SU-DHL-6 (cell line): ENCODE measurements around the gene SIGLEC9.
A peak's percentile ranks its signal among the peaks of the same experiment; 100 is the strongest.

Source experiments
- H2AFZ ChIP-seq: fragments of 200-600 bp; sonication (generic); 2 replicates; pipeline ENCODE4 v1.6.1; 2014; ENCODE audit warnings: low read depth, mild to moderate bottlenecking, moderate library complexity, mixed read lengths, antibody characterized with exemption, low read length; ENCODE audit not compliant: severe bottlenecking
- H3F3A ChIP-seq: fragments of 200-600 bp; shearing (Covaris generic); 2 replicates; pipeline ENCODE4 v1.6.0; 2016; ENCODE audit warnings: antibody characterized with exemption, mild to moderate bottlenecking; ENCODE audit not compliant: insufficient read depth
- H3K27ac ChIP-seq: fragments of 200-600 bp; sonication (generic); 2 replicates; pipeline ENCODE4 v1.5.1; 2016; ENCODE audit warnings: low read depth, mild to moderate bottlenecking, low read length, moderate library complexity, mixed read lengths
- H3K27me3 ChIP-seq: fragments of 200-600 bp; sonication (generic), shearing (Covaris generic); 2 replicates; pipeline ENCODE4 v1.6.0; 2014; ENCODE audit warnings: mild to moderate bottlenecking, low read length
- H3K36me3 ChIP-seq: fragments of 200-600 bp; sonication (generic); 2 replicates; pipeline ENCODE4 v1.6.1; 2014; ENCODE audit warnings: mild to moderate bottlenecking, low read length, mixed read lengths
- H3K4me2 ChIP-seq: fragments of 300-600, 200-600 bp; shearing (Covaris generic), sonication (generic); 2 replicates; pipeline ENCODE4 v1.6.0; 2014; ENCODE audit warnings: low read length, low read depth, mild to moderate bottlenecking; ENCODE audit not compliant: poor library complexity, severe bottlenecking
- H3K4me3 ChIP-seq: fragments of 200-600 bp; sonication (generic); 2 replicates; pipeline ENCODE4 v1.5.1; 2014; ENCODE audit warnings: antibody characterized with exemption, low read length, mild to moderate bottlenecking, mixed read lengths; ENCODE audit not compliant: insufficient read depth, poor library complexity, severe bottlenecking
- H3K79me2 ChIP-seq: fragments of 200-600 bp; sonication (generic); 2 replicates; pipeline ENCODE4 v1.6.1; 2014; ENCODE audit warnings: mild to moderate bottlenecking, low read length, moderate library complexity; ENCODE audit not compliant: insufficient read depth
- H3K9ac ChIP-seq: fragments of 200-600 bp; sonication (generic); 2 replicates; pipeline ENCODE4 v1.7.0; 2014; ENCODE audit warnings: mild to moderate bottlenecking, low read length
- H3K9me2 ChIP-seq: fragments of 200-600 bp; sonication (generic); replicated peaks from 2 replicates; pipeline ENCODE4 v1.6.1; 2014; ENCODE audit warnings: low read length; ENCODE audit not compliant: insufficient read depth
- H3K9me3 ChIP-seq: fragments of 200-600 bp; sonication (generic); 2 replicates; pipeline ENCODE4 v1.6.1; 2014; ENCODE audit warnings: low read length, mixed read lengths; ENCODE audit not compliant: insufficient read depth
- H4K20me1 ChIP-seq: fragments of 200-600 bp; sonication (generic); 2 replicates; pipeline ENCODE4 v1.6.1; 2014; ENCODE audit warnings: low read depth, mild to moderate bottlenecking, antibody characterized with exemption, low read length, moderate library complexity, mixed read lengths
- EZH2phosphoT487 ChIP-seq: fragments of 200-600 bp; sonication (generic), shearing (Covaris generic); conservative IDR thresholded peaks from 2 replicates; pipeline ENCODE4 v1.6.1; 2018; ENCODE audit warnings: mild to moderate bottlenecking, antibody characterized with exemption, low read length, moderate library complexity, mixed read lengths
- TF ChIP-seq, protein P1 (sequence below): fragments of 200-600 bp; sonication (generic); IDR thresholded peaks from one replicate; pipeline ENCODE4 v1.5.1; 2017; ENCODE audit warnings: antibody characterized with exemption, mild to moderate bottlenecking, low read length, moderate library complexity; ENCODE audit not compliant: insufficient read depth, poor library complexity, severe bottlenecking

Gene SIGLEC9

DNA sequence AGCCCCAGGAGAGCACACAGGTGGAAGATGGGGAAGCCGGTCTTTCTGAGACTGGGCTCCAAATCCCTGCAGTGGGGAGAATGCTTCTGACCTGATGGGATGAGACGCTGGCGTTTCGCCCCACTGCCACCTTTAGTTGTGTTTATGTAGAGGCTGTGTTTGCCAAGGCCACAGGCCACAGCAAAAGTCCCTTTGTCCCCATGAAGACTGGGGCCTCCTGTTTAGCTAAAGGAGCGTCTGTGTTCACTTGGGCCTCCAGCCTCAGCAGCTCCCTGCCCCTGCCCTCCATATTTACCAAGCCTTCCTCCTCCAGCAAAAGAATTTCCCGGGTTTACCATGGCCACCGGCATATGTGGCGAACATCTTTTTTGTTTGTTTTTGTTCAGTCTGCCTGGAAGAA lies 31.6 kb upstream of the SIGLEC9 start:
- Histone ChIP-seq H3K9me2 (no peaks in the 10 kb centered on the region), H3K27ac (no peak overlapping the region), H4K20me1 (peaks cover 2% of the 10 kb centered on the region; the same call in 1 of the 2 replicates), H2AFZ (no peak overlapping the region), H3K27me3 (no peaks in the 10 kb centered on the region), H3K9ac (no peak overlapping the region), H3K36me3 (no peaks in the 10 kb centered on the region), H3F3A (no peaks in the 10 kb centered on the region), H3K4me3 (no peak overlapping the region), H3K4me2 (no peak overlapping the region), H3K9me3 (no peaks in the 10 kb centered on the region), H3K79me2 (no peaks in the 10 kb centered on the region)
- TF ChIP-seq EZH2phosphoT487: no peak
- TF ChIP-seq, protein P1, sequence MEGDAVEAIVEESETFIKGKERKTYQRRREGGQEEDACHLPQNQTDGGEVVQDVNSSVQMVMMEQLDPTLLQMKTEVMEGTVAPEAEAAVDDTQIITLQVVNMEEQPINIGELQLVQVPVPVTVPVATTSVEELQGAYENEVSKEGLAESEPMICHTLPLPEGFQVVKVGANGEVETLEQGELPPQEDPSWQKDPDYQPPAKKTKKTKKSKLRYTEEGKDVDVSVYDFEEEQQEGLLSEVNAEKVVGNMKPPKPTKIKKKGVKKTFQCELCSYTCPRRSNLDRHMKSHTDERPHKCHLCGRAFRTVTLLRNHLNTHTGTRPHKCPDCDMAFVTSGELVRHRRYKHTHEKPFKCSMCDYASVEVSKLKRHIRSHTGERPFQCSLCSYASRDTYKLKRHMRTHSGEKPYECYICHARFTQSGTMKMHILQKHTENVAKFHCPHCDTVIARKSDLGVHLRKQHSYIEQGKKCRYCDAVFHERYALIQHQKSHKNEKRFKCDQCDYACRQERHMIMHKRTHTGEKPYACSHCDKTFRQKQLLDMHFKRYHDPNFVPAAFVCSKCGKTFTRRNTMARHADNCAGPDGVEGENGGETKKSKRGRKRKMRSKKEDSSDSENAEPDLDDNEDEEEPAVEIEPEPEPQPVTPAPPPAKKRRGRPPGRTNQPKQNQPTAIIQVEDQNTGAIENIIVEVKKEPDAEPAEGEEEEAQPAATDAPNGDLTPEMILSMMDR: no peak

DNA sequence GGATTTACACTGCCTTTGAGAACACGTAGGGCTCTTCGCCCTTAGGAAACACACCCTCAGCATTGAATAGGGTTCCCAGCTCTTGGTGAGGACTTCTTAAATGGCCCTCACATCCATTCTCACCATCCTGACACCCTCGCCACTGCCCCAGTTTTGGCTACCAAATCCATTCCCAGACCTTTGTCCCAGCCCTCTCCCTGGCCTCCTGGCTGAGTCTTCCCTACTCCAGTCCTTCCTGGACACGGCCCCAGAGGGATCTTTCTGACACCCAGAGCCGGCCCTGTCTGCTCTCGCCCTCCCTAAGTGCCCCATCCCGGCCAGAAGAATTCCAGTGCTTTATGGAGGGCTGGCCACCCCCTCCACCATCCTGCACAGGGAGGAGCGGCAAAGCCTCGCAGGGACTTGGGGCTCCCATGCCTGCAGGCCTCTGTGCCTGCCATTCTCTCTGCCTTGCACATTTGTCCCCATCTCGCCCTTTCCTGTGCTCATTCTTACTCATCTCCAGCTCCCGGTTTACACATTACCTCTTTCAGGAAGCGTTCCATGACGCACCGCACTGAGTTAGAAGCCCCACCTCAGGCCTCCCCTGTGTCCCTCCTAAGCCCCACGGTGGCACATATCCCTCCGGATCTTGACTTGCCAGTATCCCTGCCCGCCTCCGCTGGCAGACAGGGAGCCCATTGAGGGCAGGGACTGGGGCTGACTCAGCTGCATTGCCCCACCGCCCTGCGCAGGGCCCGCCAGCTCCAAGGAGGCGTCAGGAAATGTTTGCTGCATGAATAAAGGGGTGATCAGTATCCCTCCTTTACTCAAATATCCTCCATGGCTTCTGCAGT lies 31.0 kb upstream of the SIGLEC9 start:
- Histone ChIP-seq H3K9me3 (no peaks in the 10 kb centered on the region), H3K27ac (no peak overlapping the region), H2AFZ (no peak overlapping the region), H3K4me2 (no peak overlapping the region), H3K9ac (no peak overlapping the region), H3K79me2 (no peaks in the 10 kb centered on the region), H3K36me3 (no peaks in the 10 kb centered on the region), H3F3A (no peaks in the 10 kb centered on the region), H3K27me3 (no peaks in the 10 kb centered on the region), H3K9me2 (no peaks in the 10 kb centered on the region), H3K4me3 (no peak overlapping the region), H4K20me1 (peaks cover 2% of the 10 kb centered on the region; the same call in 1 of the 2 replicates)
- no peak for TF ChIP-seq EZH2phosphoT487
- TF ChIP-seq, protein P1: no peak

DNA sequence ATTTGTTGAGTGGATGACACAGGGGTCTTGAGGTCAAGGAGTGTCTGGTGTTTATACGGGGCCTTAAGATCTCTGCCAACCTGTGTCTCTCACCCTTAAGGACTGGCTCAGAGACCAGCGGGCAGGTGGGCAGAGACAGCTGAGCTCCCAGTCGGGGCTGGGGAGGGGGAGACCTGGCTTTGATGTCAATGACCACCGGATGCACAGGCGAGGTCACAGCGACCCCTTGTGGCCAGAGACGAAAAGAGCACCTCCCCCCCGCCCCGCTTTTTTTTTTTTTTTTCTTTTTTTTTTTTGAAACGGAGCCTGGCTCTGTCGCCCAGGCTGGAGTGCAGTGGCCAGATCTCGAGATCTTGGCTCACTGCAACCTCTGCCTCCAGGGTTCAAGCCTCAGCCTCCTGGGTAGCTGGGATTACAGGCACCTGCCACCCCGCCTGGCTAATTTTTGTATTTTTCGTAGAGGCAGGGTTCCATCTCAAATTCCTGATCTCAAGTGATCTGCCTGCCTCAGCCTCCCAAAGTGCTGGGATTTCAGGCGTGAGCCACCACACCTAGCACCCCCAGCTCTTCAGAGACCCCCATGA lies 29.9 kb upstream of the SIGLEC9 start:
- TF ChIP-seq EZH2phosphoT487: no peak
- TF ChIP-seq, protein P1: peak; percentile 66

More for the DNA sequence above, 29.9 kb upstream of the SIGLEC9 start:
- H3K79me2 ChIP-seq: no peaks in the 10 kb centered on the region
- no peaks in the 10 kb centered on the region for H3F3A ChIP-seq
- H3K4me3 ChIP-seq: no peak overlapping the region
- H3K27ac ChIP-seq: no peak overlapping the region
- no peak overlapping the region for H3K9ac ChIP-seq
- no peak overlapping the region for H3K4me2 ChIP-seq
- no peaks in the 10 kb centered on the region for H3K9me3 ChIP-seq
- H3K36me3 ChIP-seq: no peaks in the 10 kb centered on the region
- H3K9me2 ChIP-seq: no peaks in the 10 kb centered on the region
- no peaks in the 10 kb centered on the region for H3K27me3 ChIP-seq
- no peak overlapping the region for H2AFZ ChIP-seq
- H4K20me1 ChIP-seq: peaks cover 2% of the 10 kb centered on the region; the same call in 1 of the 2 replicates
